KMS-11 (cell line): Measurements from ENCODE around the gene ZNF518B.
"Not testable (repeated sequence)": the region's sequence is repeated elsewhere in the genome, so short reads cannot be mapped to it uniquely, and the experiment has no call there.

Experiments used
- H2AFZ ChIP-seq: fragments of 200-600 bp; sonication (generic); 2 replicates; pipeline ENCODE4 v1.6.1; 2016; ENCODE audit warnings: antibody characterized with exemption, mixed run types, low read depth
- H3K27ac ChIP-seq: fragments of 200-600 bp; sonication (generic); 2 replicates; pipeline ENCODE4 v1.6.1; 2016; ENCODE audit warnings: mild to moderate bottlenecking, mixed run types
- H3K27me3 ChIP-seq: fragments of 200-600 bp; sonication (generic); 2 replicates; pipeline ENCODE4 v1.6.1; 2017; ENCODE audit warnings: mild to moderate bottlenecking, low read depth, mixed run types, moderate library complexity; ENCODE audit not compliant: insufficient read depth
- H3K36me3 ChIP-seq: fragments of 200-600 bp; sonication (generic); 2 replicates; pipeline ENCODE4 v1.6.1; 2017; ENCODE audit warnings: mild to moderate bottlenecking, mixed run types; ENCODE audit not compliant: insufficient read depth
- H3K4me1 ChIP-seq: fragments of 200-600 bp; sonication (generic); 2 replicates; pipeline ENCODE4 v1.6.1; 2016; ENCODE audit warnings: mild to moderate bottlenecking, low read depth, mixed run types; ENCODE audit not compliant: poor library complexity, severe bottlenecking
- H3K4me2 ChIP-seq: fragments of 200-600 bp; sonication (generic); 2 replicates; pipeline ENCODE4 v1.7.0; 2016; ENCODE audit warnings: mild to moderate bottlenecking, mixed run types
- H3K4me3 ChIP-seq: fragments of 200-600 bp; sonication (generic); IDR thresholded peaks from 2 replicates; pipeline ENCODE4 v1.6.1; 2017; ENCODE audit warnings: low read depth, low read length, mixed read lengths; ENCODE audit not compliant: insufficient read depth
- H3K79me2 ChIP-seq: fragments of 200-600 bp; sonication (generic); 2 replicates; pipeline ENCODE4 v1.6.1; 2016; ENCODE audit warnings: low read depth, mixed run types; ENCODE audit not compliant: insufficient read depth
- H3K9ac ChIP-seq: fragments of 200-600 bp; sonication (generic); 2 replicates; pipeline ENCODE4 v1.6.1; 2016; ENCODE audit warnings: mild to moderate bottlenecking, mixed run types
- H4K20me1 ChIP-seq: fragments of 200-600 bp; sonication (generic); 2 replicates; pipeline ENCODE4 v1.6.1; 2016; ENCODE audit warnings: mild to moderate bottlenecking, mixed run types; ENCODE audit not compliant: insufficient read depth
- CTCF ChIP-seq: fragments of 200-600 bp; sonication (generic); conservative IDR thresholded peaks from 2 replicates; pipeline ENCODE4 v1.6.1; 2017; ENCODE audit warnings: low read depth, mild to moderate bottlenecking, antibody characterized with exemption, low read length, moderate library complexity, mixed read lengths

ZNF518B gene

GRCh38 chr4:10448991-10449390 lies 8.2 kb downstream of the ZNF518B start:
- Histone ChIP-seq H4K20me1 (no peaks in the 10 kb centered on the region), H3K4me3 (no peak overlapping the region), H3K79me2 (no peaks in the 10 kb centered on the region), H3K4me1 (no peaks in the 10 kb centered on the region), H3K4me2 (no peak overlapping the region), H3K27ac (no peak overlapping the region), H3K9ac (no peak overlapping the region), H3K27me3 (no peaks in the 10 kb centered on the region), H2AFZ (no peak overlapping the region), H3K36me3 (no peaks in the 10 kb centered on the region)
- no peak for TF ChIP-seq CTCF

DNA sequence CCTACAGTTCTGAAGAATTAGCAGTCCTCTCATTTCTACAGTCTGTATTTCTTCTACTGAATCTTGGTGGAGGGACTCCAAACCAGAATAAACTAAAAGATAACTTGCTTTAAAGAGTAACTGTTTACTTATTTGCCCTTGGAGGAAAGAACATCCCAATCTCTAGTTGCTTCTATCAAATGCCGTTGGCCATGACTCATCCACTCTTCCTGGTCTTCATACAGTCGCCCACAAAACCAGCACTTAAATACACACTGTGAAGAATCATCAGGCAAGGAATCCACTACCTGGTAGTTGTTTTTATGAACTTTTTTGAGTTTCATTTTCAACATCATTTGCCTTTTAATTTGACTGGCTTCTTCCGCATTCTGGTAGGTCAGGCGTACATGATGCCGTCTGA lies 14.2 kb downstream of the ZNF518B start:
- no peak overlapping the region for H2AFZ ChIP-seq
- no peak overlapping the region for H3K4me3 ChIP-seq
- H3K9ac ChIP-seq: no peak overlapping the region
- no peaks in the 10 kb centered on the region for H3K27me3 ChIP-seq
- H3K27ac ChIP-seq: no peak overlapping the region
- no peaks in the 10 kb centered on the region for H3K79me2 ChIP-seq
- TF ChIP-seq CTCF: no peak
- no peak overlapping the region for H3K4me2 ChIP-seq
- H3K36me3 ChIP-seq: no peaks in the 10 kb centered on the region
- H4K20me1 ChIP-seq: no peaks in the 10 kb centered on the region
- no peaks in the 10 kb centered on the region for H3K4me1 ChIP-seq

DNA sequence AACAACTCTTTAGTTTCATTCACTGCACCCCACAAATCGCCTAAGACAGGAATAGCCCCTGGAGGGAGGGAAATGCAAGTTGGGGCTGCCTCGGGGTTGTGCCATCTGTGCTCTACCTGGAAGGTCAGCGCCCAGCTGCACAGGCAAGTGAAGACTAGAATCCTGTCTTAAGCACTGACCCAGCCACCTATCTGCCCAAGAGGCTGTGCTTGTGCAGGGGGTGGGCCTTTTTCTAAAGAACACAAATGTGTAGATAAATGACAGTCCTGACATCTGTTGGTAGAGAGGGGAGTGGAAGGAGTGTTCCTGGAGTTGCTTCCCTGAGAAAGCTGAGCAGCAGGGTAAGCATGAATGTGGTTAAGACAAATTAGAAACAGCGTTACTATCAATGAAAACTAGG lies 15.7 kb downstream of the ZNF518B start:
- no peaks in the 10 kb centered on the region for H3K36me3 ChIP-seq
- H3K4me1 ChIP-seq: no peaks in the 10 kb centered on the region
- no peak for TF ChIP-seq CTCF
- H3K27ac ChIP-seq: no peak overlapping the region
- no peak overlapping the region for H3K9ac ChIP-seq
- H3K27me3 ChIP-seq: no peaks in the 10 kb centered on the region
- no peak overlapping the region for H3K4me2 ChIP-seq
- H4K20me1 ChIP-seq: no peaks in the 10 kb centered on the region
- no peaks in the 10 kb centered on the region for H3K79me2 ChIP-seq
- no peak overlapping the region for H3K4me3 ChIP-seq
- no peak overlapping the region for H2AFZ ChIP-seq

DNA sequence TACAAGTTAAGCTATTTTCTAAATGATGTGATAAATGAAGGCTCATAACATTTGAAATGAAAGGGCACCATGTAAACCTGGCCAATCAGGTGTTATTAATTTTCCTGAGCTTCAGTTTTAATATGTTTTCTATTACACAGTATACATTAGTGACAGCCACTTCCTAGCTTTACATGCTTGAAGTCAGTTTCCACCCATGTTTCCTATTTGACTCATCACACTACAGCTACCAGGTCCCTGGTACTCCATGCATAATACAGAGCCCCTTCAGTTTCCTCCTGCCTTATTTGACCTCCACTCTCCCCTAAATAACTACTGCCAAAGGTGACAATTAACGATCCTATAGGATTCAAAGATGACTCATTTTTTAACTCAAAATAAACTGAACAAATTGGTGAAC lies 18.3 kb downstream of the ZNF518B start:
- no peak for TF ChIP-seq CTCF

DNA sequence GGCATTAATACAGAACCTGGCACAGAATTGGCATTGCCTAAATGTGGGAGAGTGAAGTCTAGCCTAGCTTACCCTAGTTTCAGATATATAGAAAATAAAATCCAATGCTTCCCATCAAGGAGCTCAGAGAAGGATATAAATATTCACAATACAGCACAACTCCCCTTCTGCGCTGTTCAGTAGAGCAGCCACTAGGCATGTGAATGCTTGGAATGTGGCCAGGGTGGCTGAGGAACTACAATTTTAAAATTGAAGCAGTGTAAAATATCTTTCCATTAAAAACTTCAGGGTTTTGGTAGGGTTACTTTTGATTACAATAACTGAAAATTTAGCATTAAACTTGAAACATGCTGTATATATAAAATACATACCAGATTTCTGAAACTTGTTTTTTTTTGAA lies 19.5 kb downstream of the ZNF518B start:
- Histone ChIP-seq H3K4me2 (no peak overlapping the region), H3K4me1 (no peaks in the 10 kb centered on the region)
- TF ChIP-seq CTCF: no peak

More for the DNA sequence above, 18.3 kb downstream of the ZNF518B start:
- H3K79me2 ChIP-seq: no peaks in the 10 kb centered on the region
- H3K4me3 ChIP-seq: no peak overlapping the region
- no peak overlapping the region for H3K9ac ChIP-seq
- no peaks in the 10 kb centered on the region for H4K20me1 ChIP-seq
- no peak overlapping the region for H2AFZ ChIP-seq
- H3K27ac ChIP-seq: no peak overlapping the region
- H3K4me2 ChIP-seq: no peak overlapping the region
- no peaks in the 10 kb centered on the region for H3K36me3 ChIP-seq
- H3K27me3 ChIP-seq: no peaks in the 10 kb centered on the region
- H3K4me1 ChIP-seq: no peaks in the 10 kb centered on the region

GRCh38 chr4:10427680-10428079 lies 29.5 kb downstream of the ZNF518B start:
- H3K4me1 ChIP-seq, H4K20me1 ChIP-seq, H3K27ac ChIP-seq, H3K27me3 ChIP-seq, H3K79me2 ChIP-seq, H3K9ac ChIP-seq, H3K4me3 ChIP-seq, H2AFZ ChIP-seq, H3K36me3 ChIP-seq, H3K4me2 ChIP-seq: not testable (repeated sequence)

More for the DNA sequence above, 19.5 kb downstream of the ZNF518B start:
- no peak overlapping the region for H2AFZ ChIP-seq
- H3K79me2 ChIP-seq: no peaks in the 10 kb centered on the region
- no peaks in the 10 kb centered on the region for H3K36me3 ChIP-seq
- H3K27me3 ChIP-seq: no peaks in the 10 kb centered on the region
- no peak overlapping the region for H3K4me3 ChIP-seq
- no peaks in the 10 kb centered on the region for H4K20me1 ChIP-seq
- H3K27ac ChIP-seq: no peak overlapping the region
- no peak overlapping the region for H3K9ac ChIP-seq
